H9 (cell line): ENCODE data around the gene GDF15. TPM values are rescaled to one million over a fixed set of nuclear protein-coding genes. Genes with fewer than 3 reads are reported as not detected.
A peak's percentile ranks its signal among the peaks of the same experiment; 100 is the strongest.

Source experiments
- DNase-seq: peaks from one replicate; pipeline ENCODE4 v3.0.0-alpha.2; 2017
- H2AFZ ChIP-seq: one replicate; pipeline ENCODE4 v1.6.1; 2013; ENCODE audit warnings: mild to moderate bottlenecking, low read length, control low read depth, moderate library complexity
- H2AK5ac ChIP-seq: 2 replicates; pipeline ENCODE4 v1.6.1; 2013; ENCODE audit warnings: low read length, control low read depth, mixed read lengths; ENCODE audit not compliant: insufficient read length
- H2BK120ac ChIP-seq: one replicate; pipeline ENCODE4 v1.6.1; 2013; ENCODE audit warnings: low read depth, mild to moderate bottlenecking, low read length, control low read depth, inconsistent platforms; ENCODE audit not compliant: poor library complexity, severe bottlenecking
- H2BK12ac ChIP-seq: 2 replicates; pipeline ENCODE4 v1.6.1; 2013; ENCODE audit warnings: low read length, control low read depth, mixed read lengths, low read depth; ENCODE audit not compliant: insufficient read length
- H2BK15ac ChIP-seq: 2 replicates; pipeline ENCODE4 v1.6.1; 2013; ENCODE audit warnings: low read depth, low read length, control low read depth
- H2BK20ac ChIP-seq: one replicate; pipeline ENCODE4 v1.6.1; 2013; ENCODE audit warnings: low read depth, mild to moderate bottlenecking, low read length, control low read depth, inconsistent platforms; ENCODE audit not compliant: poor library complexity, severe bottlenecking
- H2BK5ac ChIP-seq: 2 replicates; pipeline ENCODE4 v1.6.1; 2013; ENCODE audit warnings: low read length, control low read depth, mixed read lengths; ENCODE audit not compliant: insufficient read length
- H3K14ac ChIP-seq: 2 replicates; pipeline ENCODE4 v1.6.1; 2013; ENCODE audit warnings: low read length, control low read depth; ENCODE audit not compliant: insufficient read depth
- H3K18ac ChIP-seq: 2 replicates; pipeline ENCODE4 v1.6.1; 2013; ENCODE audit warnings: low read depth, mild to moderate bottlenecking, mixed read lengths, low read length, control low read depth; ENCODE audit not compliant: insufficient read length
- H3K23ac ChIP-seq: 2 replicates; pipeline ENCODE4 v1.6.1; 2013; ENCODE audit warnings: low read length, control low read depth, mixed read lengths, low read depth; ENCODE audit not compliant: insufficient read length
- H3K23me2 ChIP-seq: 2 replicates; pipeline ENCODE4 v1.6.1; 2013; ENCODE audit warnings: low read depth, mild to moderate bottlenecking, mixed read lengths, low read length, control low read depth; ENCODE audit not compliant: insufficient read length, poor library complexity, severe bottlenecking
- H3K27ac ChIP-seq: 2 replicates; pipeline ENCODE4 v1.5.1; 2013; ENCODE audit warnings: low read length, control low read depth, mixed read lengths, low read depth; ENCODE audit not compliant: insufficient read length
- H3K27me3 ChIP-seq: 2 replicates; pipeline ENCODE4 v1.6.1; 2013; ENCODE audit warnings: low read length, control low read depth, inconsistent platforms; ENCODE audit not compliant: insufficient read depth
- H3K4ac ChIP-seq: 2 replicates; pipeline ENCODE4 v1.6.1; 2013; ENCODE audit warnings: low read depth, mild to moderate bottlenecking, control low read depth, inconsistent platforms, low read length, moderate library complexity
- H3K4me1 ChIP-seq: 2 replicates; pipeline ENCODE4 v1.6.1; 2013; ENCODE audit warnings: low read length, control low read depth, inconsistent platforms; ENCODE audit not compliant: insufficient read depth
- H3K4me2 ChIP-seq: 2 replicates; pipeline ENCODE4 v1.6.1; 2013; ENCODE audit warnings: low read length, control low read depth, mixed read lengths; ENCODE audit not compliant: insufficient read length, insufficient read depth
- H3K56ac ChIP-seq: 2 replicates; pipeline ENCODE4 v1.6.1; 2013; ENCODE audit warnings: low read depth, mild to moderate bottlenecking, mixed read lengths, low read length, control low read depth; ENCODE audit not compliant: insufficient read length
- H3K79me1 ChIP-seq: 2 replicates; pipeline ENCODE4 v1.6.1; 2013; ENCODE audit warnings: low read depth, mild to moderate bottlenecking, moderate library complexity, low read length, control low read depth, inconsistent platforms; ENCODE audit not compliant: insufficient read depth, poor library complexity, severe bottlenecking
- H3K79me2 ChIP-seq: 2 replicates; pipeline ENCODE4 v1.6.1; 2013; ENCODE audit warnings: low read length, control low read depth, inconsistent platforms; ENCODE audit not compliant: insufficient read depth
- H3K9ac ChIP-seq: 2 replicates; pipeline ENCODE4 v1.6.1; 2013; ENCODE audit warnings: low read length, control low read depth, mixed read lengths; ENCODE audit not compliant: insufficient read length; ENCODE audit errors: extremely low read depth
- H3K9me3 ChIP-seq: one replicate; pipeline ENCODE4 v1.6.1; 2013; ENCODE audit warnings: low read depth, low read length, inconsistent platforms; ENCODE audit not compliant: control insufficient read depth
- H3T11ph ChIP-seq: one replicate; pipeline ENCODE4 v1.6.1; 2013; ENCODE audit warnings: mild to moderate bottlenecking, low read length, control low read depth, inconsistent platforms
- H4K20me1 ChIP-seq: one replicate; pipeline ENCODE4 v1.6.1; 2013; ENCODE audit not compliant: control insufficient read depth, insufficient read length, insufficient read depth
- H4K5ac ChIP-seq: 2 replicates; pipeline ENCODE4 v1.6.1; 2013; ENCODE audit warnings: low read depth, mild to moderate bottlenecking, mixed read lengths, low read length, control low read depth; ENCODE audit not compliant: insufficient read length
- H4K8ac ChIP-seq: replicated peaks from 2 replicates; pipeline ENCODE4 v1.6.1; 2013; ENCODE audit warnings: low read length, control low read depth, mixed read lengths, low read depth; ENCODE audit not compliant: insufficient read length
- H4K91ac ChIP-seq: 2 replicates; pipeline ENCODE4 v1.6.1; 2013; ENCODE audit warnings: low read depth, mild to moderate bottlenecking, moderate library complexity, mixed read lengths, low read length, control low read depth; ENCODE audit not compliant: insufficient read length
- H3K27ac Mint-ChIP-seq, 3 experiments: 2 replicates in 2 of 3; 3 replicates in 1 of 3; pipeline ENCODE4 v1.8.0; 2020 to 2021; ENCODE audit warnings: mixed read lengths in 3 of 3, mild to moderate bottlenecking in 1 of 3, moderate library complexity in 1 of 3
- H3K27me3 Mint-ChIP-seq: 2 replicates; pipeline ENCODE4 v1.8.0; 2021; ENCODE audit warnings: low read depth, mild to moderate bottlenecking, moderate library complexity, mixed read lengths
- H3K36me3 Mint-ChIP-seq, 3 experiments: 2 replicates in 2 of 3; 3 replicates in 1 of 3; pipeline ENCODE4 v1.8.0; 2020 to 2021; ENCODE audit warnings: low read depth in 3 of 3, mixed read lengths in 3 of 3; ENCODE audit not compliant: insufficient read depth in 1 of 3
- H3K4me1 Mint-ChIP-seq, 2 experiments: 2 replicates each; pipeline ENCODE4 v1.8.0; 2020; ENCODE audit warnings: mixed read lengths in 2 of 2
- H3K4me3 Mint-ChIP-seq, 2 experiments: 2 replicates in 1 of 2; 3 replicates in 1 of 2; pipeline ENCODE4 v1.8.0; 2020 to 2021; ENCODE audit warnings: mild to moderate bottlenecking in 2 of 2, mixed read lengths in 2 of 2, moderate library complexity in 1 of 2
- H3K9me3 Mint-ChIP-seq, 2 experiments: 2 replicates in 1 of 2; 3 replicates in 1 of 2; pipeline ENCODE4 v1.8.0; 2020; ENCODE audit warnings: mild to moderate bottlenecking in 2 of 2, mixed read lengths in 2 of 2, moderate library complexity in 1 of 2
- CTCF ChIP-seq: fragments of 200-600 bp; sonication (generic); conservative IDR thresholded peaks from 3 replicates; pipeline ENCODE4 v1.8.0; 2021; ENCODE audit warnings: antibody characterized with exemption, mild to moderate bottlenecking
- WGBS: extraction: QIAGEN DNeasy Blood & Tissue Kit; methylation state at CpG from one replicate; pipeline ENCODE4 v1.1.7; 2013; ENCODE audit warnings: missing lambda C conversion rate, low lambda C conversion rate, mixed read lengths; ENCODE audit not compliant: insufficient read length; ENCODE audit errors: extremely low coverage; 5-methylcytosine and 5-hydroxymethylcytosine counted together
- total RNA-seq: library from RNA; stranded (reverse); gene quantifications from 2 replicates; pipeline ENCODE4 v1.2.1, GENCODE V29; 2021

Gene GDF15
- total RNA-seq, 1 experiment from 2014 or later, result 5.7 TPM

DNA sequence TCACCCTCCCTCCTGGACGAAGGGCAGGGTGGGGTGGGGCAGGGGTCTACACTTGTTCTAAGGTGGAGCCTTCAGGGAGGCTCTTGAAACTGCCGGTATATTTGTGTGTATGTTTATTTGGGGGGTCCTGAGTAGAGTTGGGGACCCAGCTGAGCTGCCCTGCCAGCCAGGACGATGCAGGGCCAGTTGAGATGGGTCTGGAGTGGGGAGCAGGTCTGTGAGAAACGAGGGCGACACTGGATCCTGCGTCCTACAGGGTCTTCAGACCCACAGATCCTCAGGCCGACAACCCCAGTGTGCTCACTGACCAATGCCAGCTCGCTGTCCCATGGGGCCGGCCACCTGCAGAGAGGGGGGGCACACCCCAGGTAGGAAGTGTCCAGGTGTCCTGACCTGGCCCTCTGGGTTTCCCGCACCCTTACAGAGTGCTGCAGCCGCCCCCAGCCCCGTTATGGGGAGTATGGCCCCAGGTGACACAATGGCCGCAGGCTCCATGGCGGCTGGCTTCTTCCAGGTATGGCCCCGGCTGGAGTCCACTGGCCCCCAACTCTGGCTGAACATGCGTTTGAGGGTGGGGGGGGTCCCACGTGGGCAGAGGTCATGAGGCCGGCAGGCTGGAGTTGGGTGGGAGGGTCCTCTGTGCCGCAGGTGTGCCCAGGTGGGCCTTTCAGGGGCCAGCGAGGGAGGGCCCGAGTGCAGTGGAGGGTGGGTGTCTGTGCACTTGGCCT lies 44.6 kb downstream of the GDF15 start:
- Histone ChIP-seq H2BK5ac (no peak overlapping the region), H2AK5ac (no peak overlapping the region), H4K91ac (no peak overlapping the region), H3K4ac (no peak overlapping the region), H2AFZ (no peak overlapping the region), H3K4me2 (no peak overlapping the region), H3K18ac (no peak overlapping the region), H3K23ac (no peak overlapping the region), H3K4me1 (no peaks in the 10 kb centered on the region; the same call in 1 of the 2 replicates), H3K9ac (no peak overlapping the region), H2BK12ac (no peak overlapping the region), H3K27me3 (no peaks in the 10 kb centered on the region), H4K5ac (no peak overlapping the region), H3K23me2 (peaks cover 5% of the 10 kb centered on the region), H2BK20ac (no peak overlapping the region), H3K14ac (no peak overlapping the region), H3K79me2 (no peaks in the 10 kb centered on the region), H4K8ac (no peak overlapping the region), H3K79me1 (no peaks in the 10 kb centered on the region), H3K9me3 (no peaks in the 10 kb centered on the region), H2BK120ac (no peak overlapping the region), H3K27ac (no peak overlapping the region), H3T11ph (no peak overlapping the region), H2BK15ac (no peak overlapping the region), H4K20me1 (peaks cover 3% of the 10 kb centered on the region), H3K56ac (no peak overlapping the region)
- DNase-seq, result no peak
- no peak for TF ChIP-seq CTCF
- H3K27ac Mint-ChIP-seq, result peak overlapping the region in 1 of 3 experiments; percentile 75; a peak in 2 of 7 replicates
- H3K4me1 Mint-ChIP-seq, result peaks cover 19 to 25% of the 10 kb centered on the region in 2 experiments
- H3K4me3 Mint-ChIP-seq, result peak overlapping the region; percentile 19 to 58; a peak in 2 of 5 replicates
- no peaks in the 10 kb centered on the region for H3K9me3 Mint-ChIP-seq
- peaks cover 0 to 13% (median 10%) of the 10 kb centered on the region in 3 experiments; a peak in 4 of 7 replicates for H3K36me3 Mint-ChIP-seq
- peaks cover 3% of the 10 kb centered on the region; the same call in 1 of the 2 replicates for H3K27me3 Mint-ChIP-seq
- WGBS, result no CpG with 5 or more reads among the region's 21 CpGs
